T47D (cell line): Measurements from ENCODE around the gene PHETA1.
A peak's percentile ranks its signal among the peaks of the same experiment; 100 is the strongest.

ENCODE experiments used
- DNase-seq, 2 experiments: peaks; one replicate each; pipeline versions ENCODE4 v3.0.0 to v3.0.0-alpha.2; 2011 to 2012; ENCODE audit warnings: low read depth in 1 of 2, low spot score in 1 of 2
- JUND ChIP-seq: IDR thresholded peaks from 2 replicates; pipeline ENCODE4 v1.6.1; 2012; ENCODE audit warnings: low read depth
- in situ Hi-C: cut with HindIII; loops from 2 replicates; pipeline ENCODE4 v1.10.0; 2016; ENCODE audit warnings: low sequenced_read_pairs, low pct_unique_long_range_greater_than_20kb

The PHETA1 gene, protein sequence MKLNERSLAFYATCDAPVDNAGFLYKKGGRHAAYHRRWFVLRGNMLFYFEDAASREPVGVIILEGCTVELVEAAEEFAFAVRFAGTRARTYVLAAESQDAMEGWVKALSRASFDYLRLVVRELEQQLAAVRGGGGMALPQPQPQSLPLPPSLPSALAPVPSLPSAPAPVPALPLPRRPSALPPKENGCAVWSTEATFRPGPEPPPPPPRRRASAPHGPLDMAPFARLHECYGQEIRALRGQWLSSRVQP

DNA sequence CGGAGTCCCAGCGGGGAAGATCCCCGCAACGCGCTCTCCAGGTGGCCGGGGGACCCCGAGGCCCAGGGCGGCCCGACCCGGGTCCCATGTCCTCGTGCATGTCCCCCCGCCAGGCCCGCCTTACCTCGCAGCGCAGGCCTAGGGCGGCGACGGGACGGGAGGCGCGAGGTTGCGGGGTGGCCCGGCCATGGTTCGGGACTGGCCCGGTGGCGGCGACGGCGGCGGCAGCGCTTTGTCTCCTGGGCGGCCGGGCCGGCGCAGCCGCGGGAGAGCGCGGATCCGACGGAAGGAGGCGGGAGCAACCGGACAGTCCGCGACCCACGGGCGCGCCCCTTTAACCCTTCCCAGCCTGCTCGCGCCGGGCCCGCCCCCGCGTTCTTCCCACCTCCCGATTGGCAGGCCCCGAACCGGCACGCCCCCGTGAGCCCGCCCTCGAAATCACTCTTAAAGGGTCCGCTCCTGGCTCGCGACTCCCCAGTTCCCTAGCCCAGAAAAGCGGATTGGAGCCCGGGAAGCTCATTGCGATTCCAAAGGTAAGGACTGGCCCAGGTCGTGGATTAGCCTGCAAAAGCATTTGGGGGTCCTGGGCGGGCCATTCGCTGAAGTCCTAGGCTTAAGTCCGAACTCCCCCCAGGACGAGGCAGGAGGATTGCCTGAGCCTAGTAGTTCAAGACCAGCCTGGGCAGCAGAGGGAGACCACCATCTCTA lies at the start of gene PHETA1:
PHETA1 (minus strand) TSS at position 308 of the 708 bp plus-strand sequence. CDS start 5,668 bp downstream, outside the sequence.
- TF ChIP-seq JUND: no peak
- in situ Hi-C loops: no loop called here

DNA sequence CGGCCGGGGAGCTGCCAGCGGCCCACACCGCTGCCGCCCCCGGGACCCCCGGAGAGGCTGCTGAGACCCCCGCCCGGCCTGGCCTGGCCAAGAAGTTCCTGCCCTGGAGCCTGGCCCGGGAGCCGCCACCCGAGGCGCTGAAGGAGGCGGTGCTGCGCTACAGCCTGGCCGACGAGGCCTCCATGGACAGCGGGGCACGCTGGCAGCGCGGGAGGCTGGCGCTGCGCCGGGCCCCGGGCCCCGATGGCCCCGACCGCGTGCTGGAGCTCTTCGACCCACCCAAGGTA lies 49.6 kb upstream of the PHETA1 start:
- TF ChIP-seq JUND: no peak
- no peak for DNase-seq
- in situ Hi-C loops: no loop called here

More for the DNA sequence above, at the start of gene PHETA1:
- peak; percentile 96 to 97 for DNase-seq

DNA sequence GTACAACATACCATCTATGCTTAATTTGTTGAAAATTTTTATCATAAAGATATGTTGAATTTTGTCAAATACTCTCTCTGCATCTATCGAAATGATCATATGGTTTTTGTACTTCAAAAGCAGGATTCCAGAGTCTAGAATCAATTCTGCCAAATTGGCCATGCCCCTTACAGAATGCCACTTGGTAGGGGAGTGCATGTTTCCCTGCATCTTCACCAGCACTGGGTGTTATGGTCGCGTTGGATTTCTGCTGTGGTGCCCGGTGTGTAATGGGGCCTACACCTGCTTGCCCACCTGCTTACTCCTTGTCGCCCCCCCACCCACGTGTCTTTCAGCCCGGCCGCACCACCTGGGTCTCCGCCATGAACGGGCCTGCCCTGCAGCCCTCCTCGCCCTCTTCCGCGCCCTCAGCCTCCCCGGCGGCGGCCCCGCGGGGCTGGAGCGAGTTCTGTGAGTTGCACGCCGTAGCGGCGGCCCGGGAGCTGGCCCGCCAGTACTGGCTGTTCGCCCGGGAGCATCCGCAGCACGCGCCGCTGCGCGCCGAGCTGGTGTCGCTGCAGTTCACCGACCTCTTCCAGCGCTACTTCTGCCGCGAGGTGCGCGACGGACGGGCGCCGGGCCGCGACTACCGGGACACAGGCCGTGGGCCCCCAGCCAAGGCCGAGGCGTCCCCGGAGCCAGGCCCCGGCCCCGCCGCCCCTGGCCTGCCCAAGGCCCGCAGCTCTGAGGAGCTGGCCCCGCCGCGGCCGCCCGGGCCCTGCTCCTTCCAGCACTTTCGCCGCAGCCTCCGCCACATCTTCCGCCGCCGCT lies 49.1 kb upstream of the PHETA1 start:
- in situ Hi-C loops: no loop called here
- no peak for TF ChIP-seq JUND

DNA sequence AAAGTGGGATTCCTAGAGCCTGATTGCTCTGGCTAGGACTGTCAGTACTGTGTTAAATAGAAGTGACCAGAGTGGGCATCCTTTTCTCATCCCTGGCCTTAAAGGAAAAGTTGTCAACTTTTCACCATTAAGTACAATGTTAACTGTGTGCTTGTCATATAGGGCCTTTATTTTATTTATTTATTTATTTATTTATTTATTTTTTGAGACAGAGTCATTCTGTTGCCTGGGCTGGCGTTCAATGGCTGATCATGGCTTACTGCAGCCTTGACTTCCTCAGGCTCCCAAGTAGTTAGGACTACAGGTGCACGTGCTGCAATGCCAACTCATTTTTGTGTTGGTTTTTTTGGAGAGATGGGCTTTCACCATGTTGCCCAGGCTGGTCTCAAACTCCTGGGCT lies 48.4 kb upstream of the PHETA1 start:
- DNase-seq: no peak
- in situ Hi-C loops: no loop called here
- no peak for TF ChIP-seq JUND

More for the DNA sequence above, 49.1 kb upstream of the PHETA1 start:
- DNase-seq: no peak

DNA sequence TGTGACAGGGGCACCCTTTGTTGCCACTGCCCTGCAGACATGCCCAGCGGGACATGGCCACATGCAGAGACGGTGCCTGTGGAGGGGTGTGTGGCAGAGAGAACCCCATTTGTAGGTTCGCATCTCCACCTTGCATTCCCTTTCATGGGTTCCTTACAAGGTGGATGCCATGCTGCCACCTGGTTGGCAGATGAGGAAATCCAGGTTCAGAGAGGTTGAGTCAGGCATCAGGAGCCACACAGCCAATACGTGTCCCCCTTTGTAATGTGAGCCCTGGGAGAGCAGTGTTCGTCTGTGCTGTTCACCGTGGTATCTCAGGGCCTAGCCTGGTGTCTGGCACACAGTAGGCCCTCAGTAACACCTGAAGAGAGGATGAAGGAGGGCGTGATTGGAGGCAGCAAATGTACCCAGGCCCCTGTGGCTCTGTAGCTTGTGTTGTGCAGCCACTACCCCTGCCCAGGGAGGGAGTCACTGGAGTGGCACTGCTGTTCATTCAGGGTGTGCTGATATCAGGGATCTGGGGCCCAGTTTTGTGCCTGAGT lies 45.9 kb upstream of the PHETA1 start:
- in situ Hi-C loops: no loop called here
- no peak for TF ChIP-seq JUND
- DNase-seq: no peak

DNA sequence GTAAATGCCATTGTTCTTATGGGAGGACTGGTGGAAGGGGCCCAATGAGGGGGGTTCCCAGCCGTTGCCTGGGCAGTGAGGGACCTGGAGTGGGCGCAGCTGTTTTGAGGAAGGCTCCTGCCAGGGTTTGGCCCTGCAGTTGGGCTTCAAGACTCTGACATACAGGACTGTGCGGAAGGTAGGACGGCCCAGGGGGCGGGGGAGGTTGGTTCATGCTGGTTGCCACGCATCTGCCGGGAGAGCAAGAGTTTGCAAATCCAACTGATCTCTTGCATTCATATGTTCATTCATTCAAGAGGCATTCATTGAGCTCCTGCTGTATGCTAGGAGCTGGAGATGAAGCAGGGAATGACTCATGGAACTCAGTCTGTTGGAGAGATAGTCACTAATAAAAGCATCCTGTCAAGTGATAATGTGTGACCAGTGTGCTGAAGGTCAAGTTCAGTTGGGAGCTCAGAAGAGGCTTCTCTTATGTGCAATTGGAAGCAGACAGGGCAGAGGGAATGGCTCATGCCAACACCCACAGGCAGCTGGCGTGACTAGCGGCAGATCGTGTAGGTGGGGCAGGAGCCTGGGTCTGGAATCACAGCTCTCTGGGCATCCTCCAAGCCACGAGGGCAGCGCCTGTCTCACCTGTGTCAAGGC lies 44.7 kb upstream of the PHETA1 start:
- no peak for TF ChIP-seq JUND
- DNase-seq: no peak
- in situ Hi-C loops: no loop called here

DNA sequence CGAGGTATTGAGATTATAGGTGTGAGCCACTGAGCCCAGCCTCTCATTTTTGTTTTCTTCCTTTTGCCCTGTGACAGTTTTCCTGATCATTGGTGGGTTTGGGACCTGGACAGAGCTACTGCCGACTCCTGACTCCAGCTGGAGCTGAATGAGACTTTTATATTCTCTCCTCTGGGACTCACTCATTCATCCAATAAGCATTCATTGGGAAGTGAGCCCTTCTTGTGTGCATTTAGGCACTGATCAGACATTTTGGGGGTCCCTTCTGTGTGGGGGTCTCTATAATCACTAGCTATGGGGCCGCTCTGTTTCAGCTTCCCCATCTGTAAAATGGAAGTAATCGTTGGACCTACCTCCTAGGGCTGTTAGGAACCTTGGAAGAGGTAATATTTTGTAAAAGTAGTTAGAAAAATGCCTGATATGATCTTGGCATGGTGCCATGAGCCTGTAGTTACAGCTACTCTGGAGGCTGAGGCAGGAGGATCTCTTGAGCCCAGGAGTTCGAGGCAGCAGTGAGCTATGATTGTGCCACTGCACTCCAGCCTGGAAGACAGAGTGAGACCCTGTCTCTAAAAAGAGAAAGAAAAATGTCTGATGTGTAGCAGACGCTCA lies 44.0 kb upstream of the PHETA1 start:
- DNase-seq: no peak
- TF ChIP-seq JUND: no peak
- in situ Hi-C loops: no loop called here

DNA sequence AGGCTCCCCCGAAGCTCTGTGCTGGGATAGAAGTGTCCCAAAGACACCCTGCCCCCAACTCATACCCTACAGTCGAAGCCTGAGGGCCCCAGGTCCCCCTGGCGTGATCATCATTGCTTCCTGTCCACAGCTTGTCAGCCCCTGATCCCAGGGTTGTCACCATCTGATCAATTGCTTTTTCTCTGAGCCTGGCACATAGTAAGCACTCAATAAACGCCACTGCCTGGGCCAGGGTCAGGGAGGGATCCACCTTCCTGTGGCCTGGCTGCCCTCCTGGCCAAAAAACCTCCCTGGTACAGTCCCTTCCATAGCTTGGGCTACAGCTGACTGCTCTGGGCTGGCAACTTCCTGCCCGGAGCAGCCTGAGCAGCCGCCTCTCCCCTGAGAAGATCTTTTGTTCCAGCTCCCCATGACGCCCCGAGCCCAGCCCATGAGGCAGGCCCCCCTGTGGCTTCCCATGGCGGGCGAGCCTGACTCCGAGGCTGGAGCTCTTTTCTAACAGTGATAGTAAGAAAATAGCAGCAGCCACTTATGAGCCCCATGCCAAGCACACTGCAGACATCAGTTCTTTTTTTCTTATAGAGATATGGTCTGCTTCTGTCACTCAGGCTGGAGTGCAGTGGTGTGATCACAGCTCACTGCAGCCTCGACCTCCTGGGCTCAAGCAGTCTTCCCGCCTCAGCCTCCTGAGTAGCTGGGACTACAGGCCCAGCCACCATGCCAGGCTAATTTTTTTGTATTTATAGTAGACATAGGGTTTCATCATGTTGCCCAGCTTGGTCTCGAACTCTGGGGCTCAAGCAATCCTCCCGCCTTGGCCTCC lies 43.3 kb upstream of the PHETA1 start:
- in situ Hi-C loops: no loop called here
- no peak for TF ChIP-seq JUND
- DNase-seq: no peak

DNA sequence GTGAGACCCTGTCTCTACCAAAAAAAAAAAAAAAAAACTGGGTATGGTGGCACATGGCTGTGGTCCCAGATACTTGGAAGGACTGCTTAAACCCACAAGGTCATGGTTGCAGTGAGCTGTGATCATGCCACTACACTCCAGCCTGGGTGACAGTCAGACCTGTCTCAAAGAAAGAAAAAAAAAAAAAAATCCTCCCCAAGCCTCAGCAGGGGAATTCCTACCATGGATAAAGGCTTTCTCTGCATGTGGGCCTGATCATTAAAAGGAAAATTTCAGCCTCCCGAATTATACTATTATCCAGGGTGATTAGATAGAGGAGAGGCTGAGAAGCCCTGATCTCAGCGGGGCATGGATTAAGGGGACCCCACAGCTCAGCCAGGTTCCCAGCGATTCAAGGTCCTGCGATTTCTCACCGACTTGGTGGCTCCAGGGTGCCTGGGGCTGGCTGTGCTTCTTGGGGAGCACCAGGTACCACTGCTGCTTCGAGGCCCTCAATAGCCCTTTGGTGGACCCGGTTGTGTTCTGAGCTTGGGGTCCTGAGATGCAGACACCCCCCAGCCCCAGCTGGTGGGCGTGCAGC lies 42.4 kb upstream of the PHETA1 start:
- no peak for TF ChIP-seq JUND
- in situ Hi-C loops: no loop called here
- no peak for DNase-seq

DNA sequence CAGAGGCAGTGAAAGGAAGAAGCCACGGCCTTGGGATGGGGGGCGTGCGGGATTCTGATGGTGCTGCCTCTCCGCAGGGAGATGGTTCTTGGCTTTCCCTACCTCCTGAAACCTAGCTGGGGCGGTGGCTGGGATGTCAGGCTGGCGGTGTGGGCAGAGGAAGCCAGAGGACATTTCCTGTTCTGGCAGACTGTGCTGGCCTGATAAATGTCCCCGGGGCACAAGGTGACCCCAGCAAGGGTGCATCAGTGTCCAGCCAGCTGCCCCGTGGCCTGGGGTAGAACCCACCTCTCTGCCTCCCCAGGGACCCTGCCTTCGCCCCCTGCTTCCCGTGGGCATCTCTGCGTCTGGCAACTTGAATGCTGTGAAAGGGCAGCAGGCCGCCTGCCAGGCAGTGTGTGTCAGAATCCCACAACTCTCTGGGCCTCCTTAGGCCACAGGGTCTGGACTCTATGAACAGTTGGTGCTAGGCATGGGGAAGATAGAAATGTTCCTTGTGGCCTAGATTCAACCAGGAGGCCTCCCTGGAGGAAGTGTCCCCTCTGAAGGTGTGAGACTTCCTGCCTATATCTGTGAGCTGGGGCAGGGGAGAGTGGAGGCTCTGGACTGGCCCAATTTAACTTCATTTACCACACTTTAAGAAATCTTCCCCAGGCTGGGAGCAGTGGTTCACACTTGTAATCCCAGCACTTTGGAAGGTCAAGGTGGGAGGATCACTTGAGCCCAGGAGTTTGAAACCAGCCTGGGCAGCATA lies 41.7 kb upstream of the PHETA1 start:
- no peak for DNase-seq
- no peak for TF ChIP-seq JUND
- in situ Hi-C loops: no loop called here
